Measurements from ENCODE around the gene FRMD4A.

GRCh38 chr10:13920031-13920430 lies 410.7 kb downstream of the FRMD4A start:
- TF ChIP-seq CTCF (conservative IDR thresholded peaks at IDR 0.05) = no peak
- TF ChIP-seq EZH2 (IDR thresholded peaks at IDR 0.05; ENCODE audit: low read depth) = no peak
